WTC11 (cell line): ENCODE measurements around the gene UGGT2.

Experiments used
- CBFB ChIP-seq: sonication (generic); formaldehyde crosslinking; IDR thresholded peaks from 2 replicates; pipeline ENCODE4 v1.8.1; 2022; ENCODE audit warnings: mild to moderate bottlenecking, low read depth, missing genetic modification reagents
- CTCF ChIP-seq: fragments of 200-600 bp; IDR thresholded peaks from 2 replicates; pipeline ENCODE4 v1.8.0; 2022; ENCODE audit warnings: antibody characterized with exemption
- E2F1 ChIP-seq: sonication (generic); formaldehyde crosslinking; IDR thresholded peaks from 2 replicates; pipeline ENCODE4 v1.8.0; 2022; ENCODE audit warnings: mild to moderate bottlenecking, missing genetic modification reagents
- ETV6 ChIP-seq: sonication (generic); formaldehyde crosslinking; IDR thresholded peaks from 2 replicates; pipeline ENCODE4 v1.8.1; 2022; ENCODE audit warnings: mild to moderate bottlenecking, missing genetic modification reagents
- HMGA2 ChIP-seq: fragments of 250-450 bp; sonication (Bioruptor Pico); IDR thresholded peaks from 2 replicates; pipeline ENCODE4 v1.4.0; 2021; ENCODE audit warnings: mild to moderate bottlenecking, moderate library complexity
- IRF2 ChIP-seq: sonication (generic); formaldehyde crosslinking; IDR thresholded peaks from 2 replicates; pipeline ENCODE4 v1.8.0; 2022; ENCODE audit warnings: low read depth, missing genetic modification reagents, borderline replicate concordance
- MXD4 ChIP-seq: fragments of 250-450 bp; sonication (Bioruptor Pico); IDR thresholded peaks from 2 replicates; pipeline ENCODE4 v1.8.0; 2021; ENCODE audit warnings: mild to moderate bottlenecking, moderate library complexity, borderline replicate concordance
- NFYB ChIP-seq: sonication (generic); formaldehyde crosslinking; conservative IDR thresholded peaks from 2 replicates; pipeline ENCODE4 v1.8.0; 2022; ENCODE audit warnings: low read depth, missing genetic modification reagents
- NR2C2 ChIP-seq: sonication (generic); formaldehyde crosslinking; IDR thresholded peaks from 2 replicates; pipeline ENCODE4 v1.8.0; 2022; ENCODE audit warnings: mild to moderate bottlenecking, missing genetic modification reagents
- RELA ChIP-seq: sonication (generic); formaldehyde crosslinking; IDR thresholded peaks from 2 replicates; pipeline ENCODE4 v1.8.1; 2022; ENCODE audit warnings: missing genetic modification reagents, mild to moderate bottlenecking, borderline replicate concordance
- ZNF423 ChIP-seq: fragments of 250-450 bp; sonication (Bioruptor Pico); IDR thresholded peaks from 2 replicates; pipeline ENCODE4 v2.1.2; 2022; ENCODE audit warnings: mild to moderate bottlenecking, moderate library complexity
- TF ChIP-seq, protein P1 (sequence below): sonication (generic); formaldehyde crosslinking; IDR thresholded peaks from 2 replicates; pipeline ENCODE4 v1.8.1; 2023; ENCODE audit warnings: mild to moderate bottlenecking, missing genetic modification reagents, moderate library complexity
- TF ChIP-seq, protein P2 (sequence below): sonication (generic); formaldehyde crosslinking; IDR thresholded peaks from 2 replicates; pipeline ENCODE4 v1.8.1; 2023; ENCODE audit warnings: mild to moderate bottlenecking, missing genetic modification reagents, moderate library complexity

DNA sequence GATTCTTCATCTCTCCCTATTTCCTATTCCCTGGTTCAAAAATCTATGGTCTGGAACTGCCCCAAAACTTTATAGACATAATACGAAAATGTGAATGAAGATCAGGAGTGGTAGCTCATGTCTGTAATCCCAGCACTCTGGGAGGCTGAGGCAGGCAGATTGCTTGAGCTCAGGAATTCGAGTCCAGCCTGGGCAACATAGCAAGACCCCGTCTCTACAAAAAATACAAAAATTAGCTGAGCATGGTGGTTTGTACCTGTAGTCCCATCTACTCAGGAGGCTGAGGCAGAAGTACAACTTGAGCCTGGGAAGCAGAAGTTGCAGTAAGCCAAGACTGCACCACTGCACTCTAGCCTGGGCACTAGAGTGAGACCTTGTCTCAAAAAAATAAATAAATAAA, 35.1 kb downstream of the UGGT2 start:
- TF ChIP-seq ETV6 (CRISPR knock-in tag) (no peak), RELA (no peak), E2F1 (CRISPR knock-in tag) (no peak), MXD4 (no peak), CTCF (no peak), CBFB (CRISPR knock-in tag) (no peak), HMGA2 (CRISPR knock-in tag) (no peak), NR2C2 (CRISPR knock-in tag) (no peak), NFYB (CRISPR knock-in tag) (no peak), IRF2 (CRISPR knock-in tag) (no peak), ZNF423 (CRISPR knock-in tag) (no peak)
- TF ChIP-seq, protein P1, sequence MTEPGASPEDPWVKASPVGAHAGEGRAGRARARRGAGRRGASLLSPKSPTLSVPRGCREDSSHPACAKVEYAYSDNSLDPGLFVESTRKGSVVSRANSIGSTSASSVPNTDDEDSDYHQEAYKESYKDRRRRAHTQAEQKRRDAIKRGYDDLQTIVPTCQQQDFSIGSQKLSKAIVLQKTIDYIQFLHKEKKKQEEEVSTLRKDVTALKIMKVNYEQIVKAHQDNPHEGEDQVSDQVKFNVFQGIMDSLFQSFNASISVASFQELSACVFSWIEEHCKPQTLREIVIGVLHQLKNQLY: no peak
- TF ChIP-seq, protein P2, sequence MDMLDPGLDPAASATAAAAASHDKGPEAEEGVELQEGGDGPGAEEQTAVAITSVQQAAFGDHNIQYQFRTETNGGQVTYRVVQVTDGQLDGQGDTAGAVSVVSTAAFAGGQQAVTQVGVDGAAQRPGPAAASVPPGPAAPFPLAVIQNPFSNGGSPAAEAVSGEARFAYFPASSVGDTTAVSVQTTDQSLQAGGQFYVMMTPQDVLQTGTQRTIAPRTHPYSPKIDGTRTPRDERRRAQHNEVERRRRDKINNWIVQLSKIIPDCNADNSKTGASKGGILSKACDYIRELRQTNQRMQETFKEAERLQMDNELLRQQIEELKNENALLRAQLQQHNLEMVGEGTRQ (CRISPR knock-in tag): no peak
